ENCODE measurements around the gene RLF.

- TF ChIP-seq EP300 (IDR thresholded peaks at IDR 0.05): no peak
- TF ChIP-seq, protein P1, sequence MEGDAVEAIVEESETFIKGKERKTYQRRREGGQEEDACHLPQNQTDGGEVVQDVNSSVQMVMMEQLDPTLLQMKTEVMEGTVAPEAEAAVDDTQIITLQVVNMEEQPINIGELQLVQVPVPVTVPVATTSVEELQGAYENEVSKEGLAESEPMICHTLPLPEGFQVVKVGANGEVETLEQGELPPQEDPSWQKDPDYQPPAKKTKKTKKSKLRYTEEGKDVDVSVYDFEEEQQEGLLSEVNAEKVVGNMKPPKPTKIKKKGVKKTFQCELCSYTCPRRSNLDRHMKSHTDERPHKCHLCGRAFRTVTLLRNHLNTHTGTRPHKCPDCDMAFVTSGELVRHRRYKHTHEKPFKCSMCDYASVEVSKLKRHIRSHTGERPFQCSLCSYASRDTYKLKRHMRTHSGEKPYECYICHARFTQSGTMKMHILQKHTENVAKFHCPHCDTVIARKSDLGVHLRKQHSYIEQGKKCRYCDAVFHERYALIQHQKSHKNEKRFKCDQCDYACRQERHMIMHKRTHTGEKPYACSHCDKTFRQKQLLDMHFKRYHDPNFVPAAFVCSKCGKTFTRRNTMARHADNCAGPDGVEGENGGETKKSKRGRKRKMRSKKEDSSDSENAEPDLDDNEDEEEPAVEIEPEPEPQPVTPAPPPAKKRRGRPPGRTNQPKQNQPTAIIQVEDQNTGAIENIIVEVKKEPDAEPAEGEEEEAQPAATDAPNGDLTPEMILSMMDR (IDR thresholded peaks at IDR 0.05): no peak
- no peak for TF ChIP-seq POLR2A (IDR thresholded peaks at IDR 0.05)
Observed at GRCh38 chr1:40248412-40248811, 87.2 kb downstream of the RLF start.
